H9 (cell line): Measurements from ENCODE around the gene SOBP. TPM values are rescaled to one million over a fixed set of nuclear protein-coding genes. Genes with fewer than 3 reads are reported as not detected.

Experiments used
- DNase-seq: peaks from one replicate; pipeline ENCODE4 v3.0.0-alpha.2; 2017
- H2AFZ ChIP-seq: one replicate; pipeline ENCODE4 v1.6.1; 2013; ENCODE audit warnings: mild to moderate bottlenecking, low read length, control low read depth, moderate library complexity
- H2AK5ac ChIP-seq: 2 replicates; pipeline ENCODE4 v1.6.1; 2013; ENCODE audit warnings: low read length, control low read depth, mixed read lengths; ENCODE audit not compliant: insufficient read length
- H2BK120ac ChIP-seq: one replicate; pipeline ENCODE4 v1.6.1; 2013; ENCODE audit warnings: low read depth, mild to moderate bottlenecking, low read length, control low read depth, inconsistent platforms; ENCODE audit not compliant: poor library complexity, severe bottlenecking
- H2BK12ac ChIP-seq: 2 replicates; pipeline ENCODE4 v1.6.1; 2013; ENCODE audit warnings: low read length, control low read depth, mixed read lengths, low read depth; ENCODE audit not compliant: insufficient read length
- H2BK15ac ChIP-seq: 2 replicates; pipeline ENCODE4 v1.6.1; 2013; ENCODE audit warnings: low read depth, low read length, control low read depth
- H2BK20ac ChIP-seq: one replicate; pipeline ENCODE4 v1.6.1; 2013; ENCODE audit warnings: low read depth, mild to moderate bottlenecking, low read length, control low read depth, inconsistent platforms; ENCODE audit not compliant: poor library complexity, severe bottlenecking
- H2BK5ac ChIP-seq: 2 replicates; pipeline ENCODE4 v1.6.1; 2013; ENCODE audit warnings: low read length, control low read depth, mixed read lengths; ENCODE audit not compliant: insufficient read length
- H3K14ac ChIP-seq: 2 replicates; pipeline ENCODE4 v1.6.1; 2013; ENCODE audit warnings: low read length, control low read depth; ENCODE audit not compliant: insufficient read depth
- H3K18ac ChIP-seq: 2 replicates; pipeline ENCODE4 v1.6.1; 2013; ENCODE audit warnings: low read depth, mild to moderate bottlenecking, mixed read lengths, low read length, control low read depth; ENCODE audit not compliant: insufficient read length
- H3K23ac ChIP-seq: 2 replicates; pipeline ENCODE4 v1.6.1; 2013; ENCODE audit warnings: low read length, control low read depth, mixed read lengths, low read depth; ENCODE audit not compliant: insufficient read length
- H3K23me2 ChIP-seq: 2 replicates; pipeline ENCODE4 v1.6.1; 2013; ENCODE audit warnings: low read depth, mild to moderate bottlenecking, mixed read lengths, low read length, control low read depth; ENCODE audit not compliant: insufficient read length, poor library complexity, severe bottlenecking
- H3K27ac ChIP-seq: 2 replicates; pipeline ENCODE4 v1.5.1; 2013; ENCODE audit warnings: low read length, control low read depth, mixed read lengths, low read depth; ENCODE audit not compliant: insufficient read length
- H3K27me3 ChIP-seq: 2 replicates; pipeline ENCODE4 v1.6.1; 2013; ENCODE audit warnings: low read length, control low read depth, inconsistent platforms; ENCODE audit not compliant: insufficient read depth
- H3K4ac ChIP-seq: 2 replicates; pipeline ENCODE4 v1.6.1; 2013; ENCODE audit warnings: low read depth, mild to moderate bottlenecking, control low read depth, inconsistent platforms, low read length, moderate library complexity
- H3K4me1 ChIP-seq: 2 replicates; pipeline ENCODE4 v1.6.1; 2013; ENCODE audit warnings: low read length, control low read depth, inconsistent platforms; ENCODE audit not compliant: insufficient read depth
- H3K4me2 ChIP-seq: 2 replicates; pipeline ENCODE4 v1.6.1; 2013; ENCODE audit warnings: low read length, control low read depth, mixed read lengths; ENCODE audit not compliant: insufficient read length, insufficient read depth
- H3K56ac ChIP-seq: 2 replicates; pipeline ENCODE4 v1.6.1; 2013; ENCODE audit warnings: low read depth, mild to moderate bottlenecking, mixed read lengths, low read length, control low read depth; ENCODE audit not compliant: insufficient read length
- H3K79me1 ChIP-seq: 2 replicates; pipeline ENCODE4 v1.6.1; 2013; ENCODE audit warnings: low read depth, mild to moderate bottlenecking, moderate library complexity, low read length, control low read depth, inconsistent platforms; ENCODE audit not compliant: insufficient read depth, poor library complexity, severe bottlenecking
- H3K79me2 ChIP-seq: 2 replicates; pipeline ENCODE4 v1.6.1; 2013; ENCODE audit warnings: low read length, control low read depth, inconsistent platforms; ENCODE audit not compliant: insufficient read depth
- H3K9ac ChIP-seq: 2 replicates; pipeline ENCODE4 v1.6.1; 2013; ENCODE audit warnings: low read length, control low read depth, mixed read lengths; ENCODE audit not compliant: insufficient read length; ENCODE audit errors: extremely low read depth
- H3K9me3 ChIP-seq: one replicate; pipeline ENCODE4 v1.6.1; 2013; ENCODE audit warnings: low read depth, low read length, inconsistent platforms; ENCODE audit not compliant: control insufficient read depth
- H3T11ph ChIP-seq: one replicate; pipeline ENCODE4 v1.6.1; 2013; ENCODE audit warnings: mild to moderate bottlenecking, low read length, control low read depth, inconsistent platforms
- H4K20me1 ChIP-seq: one replicate; pipeline ENCODE4 v1.6.1; 2013; ENCODE audit not compliant: control insufficient read depth, insufficient read length, insufficient read depth
- H4K5ac ChIP-seq: 2 replicates; pipeline ENCODE4 v1.6.1; 2013; ENCODE audit warnings: low read depth, mild to moderate bottlenecking, mixed read lengths, low read length, control low read depth; ENCODE audit not compliant: insufficient read length
- H4K8ac ChIP-seq: replicated peaks from 2 replicates; pipeline ENCODE4 v1.6.1; 2013; ENCODE audit warnings: low read length, control low read depth, mixed read lengths, low read depth; ENCODE audit not compliant: insufficient read length
- H4K91ac ChIP-seq: 2 replicates; pipeline ENCODE4 v1.6.1; 2013; ENCODE audit warnings: low read depth, mild to moderate bottlenecking, moderate library complexity, mixed read lengths, low read length, control low read depth; ENCODE audit not compliant: insufficient read length
- H3K27ac Mint-ChIP-seq, 3 experiments: 2 replicates in 2 of 3; 3 replicates in 1 of 3; pipeline ENCODE4 v1.8.0; 2020 to 2021; ENCODE audit warnings: mixed read lengths in 3 of 3, mild to moderate bottlenecking in 1 of 3, moderate library complexity in 1 of 3
- H3K27me3 Mint-ChIP-seq: 2 replicates; pipeline ENCODE4 v1.8.0; 2021; ENCODE audit warnings: low read depth, mild to moderate bottlenecking, moderate library complexity, mixed read lengths
- H3K36me3 Mint-ChIP-seq, 3 experiments: 2 replicates in 2 of 3; 3 replicates in 1 of 3; pipeline ENCODE4 v1.8.0; 2020 to 2021; ENCODE audit warnings: low read depth in 3 of 3, mixed read lengths in 3 of 3; ENCODE audit not compliant: insufficient read depth in 1 of 3
- H3K4me1 Mint-ChIP-seq, 2 experiments: 2 replicates each; pipeline ENCODE4 v1.8.0; 2020; ENCODE audit warnings: mixed read lengths in 2 of 2
- H3K4me3 Mint-ChIP-seq, 2 experiments: 2 replicates in 1 of 2; 3 replicates in 1 of 2; pipeline ENCODE4 v1.8.0; 2020 to 2021; ENCODE audit warnings: mild to moderate bottlenecking in 2 of 2, mixed read lengths in 2 of 2, moderate library complexity in 1 of 2
- H3K9me3 Mint-ChIP-seq, 2 experiments: 2 replicates in 1 of 2; 3 replicates in 1 of 2; pipeline ENCODE4 v1.8.0; 2020; ENCODE audit warnings: mild to moderate bottlenecking in 2 of 2, mixed read lengths in 2 of 2, moderate library complexity in 1 of 2
- WGBS: extraction: QIAGEN DNeasy Blood & Tissue Kit; methylation state at CpG from one replicate; pipeline ENCODE4 v1.1.7; 2013; ENCODE audit warnings: missing lambda C conversion rate, low lambda C conversion rate, mixed read lengths; ENCODE audit not compliant: insufficient read length; ENCODE audit errors: extremely low coverage; 5-methylcytosine and 5-hydroxymethylcytosine counted together
- total RNA-seq: library from RNA; stranded (reverse); gene quantifications from 2 replicates; pipeline ENCODE4 v1.2.1, GENCODE V29; 2021
- TF ChIP-seq, protein P1 (sequence below): fragments of 200-600 bp; sonication (generic); conservative IDR thresholded peaks from 3 replicates; pipeline ENCODE4 v1.8.0; 2021; ENCODE audit warnings: antibody characterized with exemption, mild to moderate bottlenecking

The SOBP gene
- total RNA-seq, 1 experiment from 2014 or later = 4.3 TPM

DNA sequence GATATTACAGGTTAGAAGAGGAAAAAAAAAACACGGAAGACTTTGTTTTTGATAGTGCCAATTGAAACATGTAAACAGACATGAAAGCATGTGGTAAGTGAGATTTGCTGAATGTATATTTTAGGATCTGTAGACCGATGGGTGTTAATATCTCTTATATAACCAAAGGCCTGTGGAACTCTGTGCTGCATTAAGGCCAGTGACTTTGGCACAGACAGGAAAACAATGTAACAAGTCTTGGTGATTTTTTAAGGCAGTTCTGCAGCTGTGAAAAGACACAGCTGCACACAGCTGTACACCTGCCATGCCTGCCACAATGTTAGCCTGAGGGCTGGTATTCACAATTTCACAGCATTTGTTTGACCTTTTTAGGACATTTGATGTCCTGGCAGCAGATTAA lies 6.1 kb downstream of the SOBP start:
- H4K20me1 ChIP-seq = no peaks in the 10 kb centered on the region
- H3K56ac ChIP-seq = no peak overlapping the region
- H3K36me3 Mint-ChIP-seq = no peaks in the 10 kb centered on the region
- peaks cover 9% of the 10 kb centered on the region for H3K23me2 ChIP-seq
- no peaks in the 10 kb centered on the region for H3K79me2 ChIP-seq
- H2AK5ac ChIP-seq = no peak overlapping the region
- no peak overlapping the region for H3K4ac ChIP-seq
- H3K4me1 Mint-ChIP-seq = peaks cover 3 to 12% of the 10 kb centered on the region in 2 experiments
- H2BK120ac ChIP-seq = no peak overlapping the region
- no peak overlapping the region for H2BK12ac ChIP-seq
- H3K4me2 ChIP-seq = no peak overlapping the region
- H3K18ac ChIP-seq = no peak overlapping the region
- H3K27ac ChIP-seq = no peak overlapping the region
- H3K9me3 Mint-ChIP-seq = no peaks in the 10 kb centered on the region
- H2AFZ ChIP-seq = no peak overlapping the region
- H3K27ac Mint-ChIP-seq = no peak overlapping the region
- H3K4me1 ChIP-seq = peaks cover 8% of the 10 kb centered on the region
- H3K27me3 ChIP-seq = peaks cover 7% of the 10 kb centered on the region
- no peak overlapping the region for H3T11ph ChIP-seq
- DNase-seq = no peak
- H4K91ac ChIP-seq = no peak overlapping the region
- H3K27me3 Mint-ChIP-seq = peaks cover 2% of the 10 kb centered on the region
- H2BK15ac ChIP-seq = no peak overlapping the region
- no peak overlapping the region for H3K23ac ChIP-seq
- TF ChIP-seq, protein P1, sequence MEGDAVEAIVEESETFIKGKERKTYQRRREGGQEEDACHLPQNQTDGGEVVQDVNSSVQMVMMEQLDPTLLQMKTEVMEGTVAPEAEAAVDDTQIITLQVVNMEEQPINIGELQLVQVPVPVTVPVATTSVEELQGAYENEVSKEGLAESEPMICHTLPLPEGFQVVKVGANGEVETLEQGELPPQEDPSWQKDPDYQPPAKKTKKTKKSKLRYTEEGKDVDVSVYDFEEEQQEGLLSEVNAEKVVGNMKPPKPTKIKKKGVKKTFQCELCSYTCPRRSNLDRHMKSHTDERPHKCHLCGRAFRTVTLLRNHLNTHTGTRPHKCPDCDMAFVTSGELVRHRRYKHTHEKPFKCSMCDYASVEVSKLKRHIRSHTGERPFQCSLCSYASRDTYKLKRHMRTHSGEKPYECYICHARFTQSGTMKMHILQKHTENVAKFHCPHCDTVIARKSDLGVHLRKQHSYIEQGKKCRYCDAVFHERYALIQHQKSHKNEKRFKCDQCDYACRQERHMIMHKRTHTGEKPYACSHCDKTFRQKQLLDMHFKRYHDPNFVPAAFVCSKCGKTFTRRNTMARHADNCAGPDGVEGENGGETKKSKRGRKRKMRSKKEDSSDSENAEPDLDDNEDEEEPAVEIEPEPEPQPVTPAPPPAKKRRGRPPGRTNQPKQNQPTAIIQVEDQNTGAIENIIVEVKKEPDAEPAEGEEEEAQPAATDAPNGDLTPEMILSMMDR = no peak
- no peaks in the 10 kb centered on the region for H3K79me1 ChIP-seq
- no peak overlapping the region for H3K14ac ChIP-seq
- no peaks in the 10 kb centered on the region for H3K9me3 ChIP-seq
- H2BK20ac ChIP-seq = no peak overlapping the region
- no peak overlapping the region for H4K5ac ChIP-seq
- no peak overlapping the region for H3K9ac ChIP-seq
- whole genome bisulfite sequencing = no CpG with 5 or more reads among the region's 2 CpGs
- no peak overlapping the region for H3K4me3 Mint-ChIP-seq
- H2BK5ac ChIP-seq = no peak overlapping the region
- H4K8ac ChIP-seq = no peak overlapping the region
